Immature natural killer cell (primary cell): Measurements from ENCODE around the gene GPR173. TPM values are rescaled to one million over a fixed set of nuclear protein-coding genes. Genes with fewer than 3 reads are reported as not detected.

Experiments used
- DNase-seq, 3 donors: peaks; one replicate each; pipeline ENCODE4 v3.0.0; 2022; ENCODE audit warnings: mixed read lengths in 1 of 3
- H3K27ac Mint-ChIP-seq, 6 donors: one replicate each; pipeline ENCODE4 v1.8.0; 2020; ENCODE audit warnings: mixed read lengths in 6 of 6, mild to moderate bottlenecking in 5 of 6, inconsistent platforms in 4 of 6, moderate library complexity in 3 of 6
- H3K27me3 Mint-ChIP-seq, 3 donors: one replicate each; pipeline ENCODE4 v1.8.0; 2020 to 2021; ENCODE audit warnings: low read depth in 3 of 3, mild to moderate bottlenecking in 3 of 3, mixed read lengths in 3 of 3, moderate library complexity in 3 of 3, inconsistent platforms in 1 of 3
- H3K36me3 Mint-ChIP-seq, 3 donors: one replicate each; pipeline ENCODE4 v1.8.0; 2020; ENCODE audit warnings: mixed read lengths in 3 of 3, inconsistent platforms in 2 of 3, mild to moderate bottlenecking in 2 of 3
- H3K4me1 Mint-ChIP-seq, 2 donors: one replicate each; pipeline ENCODE4 v1.8.0; 2020; ENCODE audit warnings: inconsistent platforms in 2 of 2, mild to moderate bottlenecking in 2 of 2, mixed read lengths in 2 of 2, moderate library complexity in 1 of 2
- H3K4me3 Mint-ChIP-seq, 5 donors: one replicate each; pipeline ENCODE4 v1.8.0; 2020; ENCODE audit warnings: mild to moderate bottlenecking in 5 of 5, mixed read lengths in 5 of 5, inconsistent platforms in 3 of 5, moderate library complexity in 3 of 5
- H3K9me3 Mint-ChIP-seq, 6 donors: one replicate each; pipeline ENCODE4 v1.8.0; 2020; ENCODE audit warnings: mild to moderate bottlenecking in 6 of 6, mixed read lengths in 6 of 6, inconsistent platforms in 4 of 6, moderate library complexity in 3 of 6
- polyA plus RNA-seq, 3 donors: library from polyadenylated mRNA; unstranded; fragments of 300-500 nt; fragmentation: Illumina TruSeq; gene quantifications; one replicate each; pipeline ENCODE4 v1.2.3, GENCODE V29; 2021

The GPR173 gene, protein sequence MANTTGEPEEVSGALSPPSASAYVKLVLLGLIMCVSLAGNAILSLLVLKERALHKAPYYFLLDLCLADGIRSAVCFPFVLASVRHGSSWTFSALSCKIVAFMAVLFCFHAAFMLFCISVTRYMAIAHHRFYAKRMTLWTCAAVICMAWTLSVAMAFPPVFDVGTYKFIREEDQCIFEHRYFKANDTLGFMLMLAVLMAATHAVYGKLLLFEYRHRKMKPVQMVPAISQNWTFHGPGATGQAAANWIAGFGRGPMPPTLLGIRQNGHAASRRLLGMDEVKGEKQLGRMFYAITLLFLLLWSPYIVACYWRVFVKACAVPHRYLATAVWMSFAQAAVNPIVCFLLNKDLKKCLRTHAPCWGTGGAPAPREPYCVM
- not detected for polyA plus RNA-seq

DNA sequence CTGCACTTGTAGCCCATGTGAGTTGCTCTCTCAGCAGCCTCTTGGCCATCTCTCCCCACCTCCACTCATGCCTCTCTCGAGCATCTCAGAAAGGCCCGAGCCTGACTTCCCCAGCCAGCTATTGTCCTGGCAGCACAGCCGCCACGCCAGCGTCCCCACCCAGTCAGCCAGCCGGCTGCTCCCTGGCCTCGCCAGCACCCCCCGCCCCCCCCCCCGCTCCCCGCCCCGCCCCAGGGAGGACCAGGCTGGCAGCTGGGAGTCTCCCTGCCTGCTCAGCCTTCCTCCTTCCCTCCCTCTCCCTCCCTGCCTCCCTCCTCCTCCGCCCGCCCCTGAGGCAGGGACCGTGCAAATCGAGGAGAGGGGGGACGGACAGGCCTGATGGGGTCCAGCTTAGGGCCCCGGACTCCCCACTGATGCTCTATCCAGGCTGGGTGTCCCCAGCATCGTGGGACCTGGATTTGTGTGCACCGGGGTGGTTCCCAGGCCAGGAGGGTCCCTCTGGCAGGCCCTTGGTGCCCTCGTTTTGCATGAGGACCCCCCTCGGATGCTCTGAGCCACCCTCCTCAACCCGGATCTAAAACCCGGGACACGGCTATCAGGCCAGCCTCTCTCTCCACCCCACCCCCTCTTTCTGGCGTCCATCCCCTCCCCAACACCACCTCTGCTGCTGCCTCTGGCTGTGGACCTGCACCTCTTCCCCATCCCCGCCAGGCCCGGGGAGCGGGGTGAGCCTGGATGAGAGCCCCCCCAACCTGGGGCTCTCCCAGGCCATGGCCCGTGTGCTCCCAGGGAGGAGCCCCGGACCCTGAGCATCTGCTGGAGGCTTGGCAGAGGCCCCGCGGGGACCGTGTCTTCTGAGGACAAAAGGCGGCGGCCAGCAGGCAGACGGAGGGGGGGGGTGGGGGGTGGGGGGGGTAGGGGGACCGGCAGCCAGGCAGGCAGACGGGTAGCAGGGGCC lies at the start of gene GPR173:
Gene GPR173 (plus strand): TSS at position 621 of the 958 bp plus-strand sequence. CDS start 27,833 bp downstream, outside the sequence.
- Mint-ChIP-seq H3K4me3 (no peak within 1 kb of the TSS), H3K27ac (no peak within 1 kb of the TSS), H3K4me1 (no peaks in the 10 kb centered on the region), H3K36me3 (no peaks in the 10 kb centered on the region), H3K9me3 (no peaks in the 10 kb centered on the region), H3K27me3 (peaks cover 3 to 7% (median 4%) of the 10 kb centered on the region in 3 donors)
- DNase-seq, result no peak

DNA sequence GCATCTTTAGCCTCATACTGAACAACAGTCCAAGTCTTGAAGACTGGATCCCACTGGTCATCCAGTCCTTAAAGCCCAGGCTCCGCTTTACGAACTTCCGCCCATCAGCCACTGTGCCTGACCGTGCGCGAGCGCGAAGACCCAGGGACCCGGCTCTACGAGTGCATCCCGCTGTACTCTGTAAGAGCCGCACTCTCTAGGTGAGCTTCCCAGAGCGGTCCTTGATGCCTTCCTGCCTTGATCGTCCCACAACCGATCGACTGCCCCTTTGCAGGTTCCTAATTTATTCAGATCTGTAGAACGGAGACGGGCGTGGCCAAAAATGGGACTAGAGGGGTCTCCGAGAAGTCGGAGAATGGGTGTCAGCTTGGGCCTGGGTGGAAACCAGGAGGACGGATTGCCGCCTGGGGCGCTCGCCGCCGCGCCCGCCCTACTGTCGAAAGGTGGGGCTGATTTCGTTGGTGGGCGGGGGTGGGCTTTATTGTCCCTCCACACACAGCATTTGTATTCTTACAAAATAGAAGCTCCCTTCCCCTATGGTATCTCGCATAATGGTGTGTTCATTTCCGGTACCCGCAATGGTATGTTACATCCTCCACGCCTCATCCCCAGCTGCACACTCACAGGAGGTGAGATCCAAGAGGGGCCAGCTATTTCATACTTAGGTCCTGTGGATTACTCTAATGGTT lies 48.0 kb upstream of the GPR173 start:
- peaks cover 3 to 17% (median 5%) of the 10 kb centered on the region in 3 donors for H3K27me3 Mint-ChIP-seq
- peaks cover 5 to 6% of the 10 kb centered on the region in 2 donors for H3K4me1 Mint-ChIP-seq
- H3K27ac Mint-ChIP-seq, result peak overlapping the region in 1 of 6 donors; percentile 4
- no peaks in the 10 kb centered on the region for H3K36me3 Mint-ChIP-seq
- peak overlapping the region; percentile 43 to 76 (median 63) for H3K4me3 Mint-ChIP-seq
- DNase-seq, result peak in 1 of 3 donors; percentile 1
- no peaks in the 10 kb centered on the region for H3K9me3 Mint-ChIP-seq

DNA sequence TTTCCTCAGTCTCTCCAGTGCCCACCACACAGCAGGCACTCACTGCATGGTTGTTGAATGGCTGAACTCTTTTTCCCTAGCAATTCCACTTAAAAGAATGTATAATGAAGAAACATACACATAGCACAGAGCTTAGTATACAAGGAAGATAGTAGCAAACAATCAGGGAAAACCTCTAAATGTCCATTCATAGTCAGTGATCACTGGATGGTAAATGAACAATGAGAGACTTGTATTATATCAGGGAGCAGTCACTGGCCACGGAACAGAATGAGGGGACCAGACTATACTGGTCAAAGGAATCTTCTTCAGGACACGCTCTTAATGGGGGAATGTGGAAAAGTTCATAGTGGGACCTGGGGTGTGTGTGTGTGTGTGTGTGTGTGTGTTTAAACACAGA lies 46.6 kb upstream of the GPR173 start:
- Mint-ChIP-seq H3K4me1 (peaks cover 0 to 2% of the 10 kb centered on the region in 2 donors), H3K4me3 (no peak overlapping the region), H3K27ac (no peak overlapping the region), H3K27me3 (peaks cover 0 to 24% (median 5%) of the 10 kb centered on the region in 3 donors), H3K36me3 (no peaks in the 10 kb centered on the region), H3K9me3 (no peaks in the 10 kb centered on the region)
- DNase-seq, result no peak

DNA sequence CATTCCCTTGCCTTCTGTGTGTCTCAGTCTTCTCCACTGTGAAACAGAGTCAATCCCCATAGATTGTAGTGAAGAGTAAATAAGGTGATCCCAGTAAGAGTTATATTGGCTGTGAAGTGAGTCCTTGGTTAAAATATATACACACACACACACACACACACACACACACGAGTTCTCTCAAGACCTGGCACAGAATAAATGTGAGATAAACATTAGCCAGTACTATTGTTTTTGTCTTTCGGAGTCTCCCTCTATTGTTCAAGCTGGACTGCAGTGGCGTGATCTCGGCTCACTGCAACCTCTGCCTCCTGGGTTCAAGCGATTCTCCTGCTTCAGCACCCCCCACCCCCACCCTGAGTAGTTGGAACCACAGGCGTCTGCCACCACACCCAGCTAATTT lies 45.5 kb upstream of the GPR173 start:
- Mint-ChIP-seq H3K9me3 (no peaks in the 10 kb centered on the region), H3K27ac (no peak overlapping the region), H3K36me3 (no peaks in the 10 kb centered on the region), H3K4me3 (no peak overlapping the region), H3K27me3 (peaks cover 0 to 30% (median 5%) of the 10 kb centered on the region in 3 donors), H3K4me1 (peaks cover 0 to 2% of the 10 kb centered on the region in 2 donors)
- DNase-seq, result no peak

DNA sequence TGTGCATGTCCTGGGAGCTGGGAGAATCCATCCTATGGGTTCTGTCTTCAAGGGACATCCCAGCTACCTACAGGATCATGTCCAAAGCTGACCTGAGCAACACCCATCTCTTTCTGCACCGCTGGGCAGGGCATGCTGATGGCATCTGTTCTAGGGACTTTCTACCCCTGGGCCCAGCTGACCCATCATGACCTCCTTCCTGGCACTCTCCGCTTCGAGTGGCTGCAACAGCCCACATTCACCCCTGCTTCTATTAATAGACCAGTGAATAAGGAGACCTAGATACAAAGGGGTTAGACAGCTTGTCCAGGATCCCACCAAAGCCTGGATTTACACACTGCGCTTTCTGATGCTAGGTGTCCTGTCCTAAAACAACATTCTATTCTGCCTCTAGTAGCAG lies 44.6 kb upstream of the GPR173 start:
- H3K4me3 Mint-ChIP-seq, result no peak overlapping the region
- peaks cover 0 to 26% (median 1%) of the 10 kb centered on the region in 3 donors for H3K27me3 Mint-ChIP-seq
- H3K4me1 Mint-ChIP-seq, result peaks cover 0 to 2% of the 10 kb centered on the region in 2 donors
- no peaks in the 10 kb centered on the region for H3K36me3 Mint-ChIP-seq
- no peak for DNase-seq
- no peaks in the 10 kb centered on the region for H3K9me3 Mint-ChIP-seq
- H3K27ac Mint-ChIP-seq, result no peak overlapping the region

DNA sequence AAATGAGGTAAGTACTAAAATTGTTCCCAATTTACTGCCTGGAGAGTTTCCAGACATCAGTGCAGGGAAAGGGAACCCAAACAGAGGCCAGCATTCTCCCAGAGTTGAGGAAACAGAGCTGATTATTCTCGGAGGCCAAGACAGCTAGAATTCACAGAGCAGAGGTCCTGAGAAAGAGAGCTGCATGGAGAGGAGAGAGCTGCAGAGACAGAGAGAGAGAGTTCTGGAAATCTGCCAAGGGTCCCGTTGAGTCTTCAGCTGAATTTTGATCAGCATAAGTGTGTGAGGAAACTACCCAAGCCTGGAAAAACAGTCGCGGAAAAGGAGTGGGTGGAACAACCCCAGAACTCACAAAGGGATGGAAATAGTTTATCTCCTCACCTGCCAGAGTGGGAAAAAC lies 43.8 kb upstream of the GPR173 start:
- H3K9me3 Mint-ChIP-seq, result no peaks in the 10 kb centered on the region
- H3K4me1 Mint-ChIP-seq, result peaks cover 0 to 2% of the 10 kb centered on the region in 2 donors
- H3K27me3 Mint-ChIP-seq, result peaks cover 0 to 26% (median 1%) of the 10 kb centered on the region in 3 donors
- H3K4me3 Mint-ChIP-seq, result no peak overlapping the region
- no peak overlapping the region for H3K27ac Mint-ChIP-seq
- no peaks in the 10 kb centered on the region for H3K36me3 Mint-ChIP-seq
- DNase-seq, result no peak

DNA sequence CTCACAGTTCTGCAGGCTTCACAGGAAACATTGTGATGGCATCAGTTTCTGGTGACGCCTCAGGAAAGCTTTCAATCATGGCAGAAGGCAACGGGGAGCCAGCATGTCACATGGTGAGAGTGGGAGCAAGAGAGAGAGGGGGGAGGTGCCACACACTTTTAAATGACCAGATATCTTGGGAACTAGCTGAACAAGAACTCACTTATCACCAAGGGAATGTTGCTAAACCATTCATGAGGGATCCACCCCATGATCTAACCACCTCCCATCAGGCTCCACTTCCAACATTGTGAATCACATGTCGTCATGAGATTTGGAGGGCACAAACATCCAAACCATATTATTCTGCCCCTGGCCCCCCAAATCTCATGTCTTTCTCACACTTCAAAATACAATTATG lies 43.3 kb upstream of the GPR173 start:
- Mint-ChIP-seq H3K4me1 (peaks cover 0 to 2% of the 10 kb centered on the region in 2 donors), H3K4me3 (no peak overlapping the region), H3K36me3 (no peaks in the 10 kb centered on the region), H3K27ac (no peak overlapping the region), H3K9me3 (no peaks in the 10 kb centered on the region), H3K27me3 (peaks cover 0 to 26% (median 1%) of the 10 kb centered on the region in 3 donors)
- no peak for DNase-seq

DNA sequence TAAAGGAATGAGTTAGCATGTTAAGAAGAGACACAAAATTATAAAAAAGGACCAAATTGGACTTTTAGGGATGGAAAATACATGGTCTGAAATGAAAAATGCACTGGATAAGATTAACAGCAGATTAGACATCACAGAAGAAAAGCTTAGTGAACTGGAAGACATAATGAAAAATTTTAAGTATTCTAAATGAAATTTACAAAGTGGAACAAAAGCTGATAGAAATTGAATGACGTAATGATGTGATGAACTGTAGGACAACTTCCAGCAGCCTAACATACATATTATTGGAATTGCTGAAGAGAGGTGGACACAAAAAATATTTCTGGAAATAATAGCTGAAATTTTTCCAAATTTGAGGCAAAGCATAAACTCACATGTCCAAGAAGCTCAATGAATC lies 39.6 kb upstream of the GPR173 start:
- H3K4me1 Mint-ChIP-seq, result no peaks in the 10 kb centered on the region
- H3K27me3 Mint-ChIP-seq, result peaks cover 0 to 17% (median 0%) of the 10 kb centered on the region in 3 donors
- no peak overlapping the region for H3K4me3 Mint-ChIP-seq
- no peaks in the 10 kb centered on the region for H3K36me3 Mint-ChIP-seq
- no peak for DNase-seq
- H3K9me3 Mint-ChIP-seq, result no peaks in the 10 kb centered on the region
- no peak overlapping the region for H3K27ac Mint-ChIP-seq

DNA sequence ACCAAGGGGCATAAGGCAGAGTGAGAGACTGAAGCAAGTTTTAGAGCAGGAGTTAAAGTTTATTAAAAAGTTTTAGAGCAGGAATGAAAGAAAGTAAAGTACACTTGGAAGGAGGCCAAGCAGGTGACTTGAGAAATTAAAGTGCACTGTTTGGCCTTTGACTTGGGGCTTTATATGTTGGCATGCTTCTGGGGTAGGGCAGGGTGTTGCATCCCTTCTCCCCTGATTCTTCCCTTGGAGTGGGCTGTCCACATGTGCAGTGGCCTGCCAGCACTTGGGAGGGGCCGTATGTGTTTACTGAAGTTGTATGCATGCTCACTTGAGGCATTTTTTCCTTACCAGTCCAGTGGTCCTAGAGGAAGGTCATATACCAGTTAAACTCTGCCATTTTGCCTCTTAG lies 35.3 kb upstream of the GPR173 start:
- no peak overlapping the region for H3K27ac Mint-ChIP-seq

DNA sequence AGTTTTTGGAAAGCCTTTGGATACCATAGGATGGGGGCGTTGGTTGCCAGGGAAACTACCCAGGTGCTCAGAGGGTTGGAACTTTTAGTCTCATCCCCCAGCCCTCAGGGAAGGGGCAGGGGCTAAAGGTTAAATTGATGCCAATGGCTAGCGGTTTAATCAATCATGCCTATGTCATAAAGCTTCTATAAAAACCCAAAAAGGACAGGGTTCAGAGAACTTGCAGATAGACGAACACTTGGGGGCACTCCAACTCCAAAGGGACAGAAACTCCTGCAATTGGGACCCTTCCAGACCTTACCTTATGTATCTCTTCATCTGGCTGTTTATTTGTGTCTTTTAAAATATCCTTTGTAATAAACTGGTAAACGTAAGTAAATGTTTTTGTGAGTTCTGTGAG lies 30.0 kb upstream of the GPR173 start:
- no peak overlapping the region for H3K27ac Mint-ChIP-seq

More for the DNA sequence above, 35.3 kb upstream of the GPR173 start:
- H3K36me3 Mint-ChIP-seq, result no peaks in the 10 kb centered on the region
- no peak overlapping the region for H3K4me3 Mint-ChIP-seq
- no peaks in the 10 kb centered on the region for H3K9me3 Mint-ChIP-seq
- H3K4me1 Mint-ChIP-seq, result no peaks in the 10 kb centered on the region
- no peak for DNase-seq
- peaks cover 0 to 3% (median 2%) of the 10 kb centered on the region in 3 donors for H3K27me3 Mint-ChIP-seq

DNA sequence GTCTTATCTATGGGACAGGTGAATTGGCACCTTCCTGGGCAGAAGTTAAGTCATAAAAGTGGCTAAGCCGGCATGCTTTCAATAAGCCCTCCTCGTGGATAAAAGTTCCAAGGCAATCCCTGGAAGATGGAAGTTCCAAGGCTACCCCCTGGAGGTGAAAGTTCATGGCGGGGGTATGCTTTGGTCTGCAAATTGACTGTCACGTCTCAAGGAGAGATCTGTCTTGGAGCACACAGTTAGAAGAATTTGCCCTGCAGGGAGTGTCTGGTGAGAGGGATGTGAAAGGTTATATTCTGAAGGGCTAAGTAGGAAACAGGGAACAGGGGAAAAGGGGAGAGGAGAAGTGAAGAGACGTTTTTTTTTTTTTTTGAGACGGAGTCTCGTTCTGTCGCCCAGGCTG lies 26.2 kb upstream of the GPR173 start:
- no peaks in the 10 kb centered on the region for H3K4me1 Mint-ChIP-seq
- no peak overlapping the region for H3K4me3 Mint-ChIP-seq

More for the DNA sequence above, 30.0 kb upstream of the GPR173 start:
- Mint-ChIP-seq H3K9me3 (no peaks in the 10 kb centered on the region), H3K4me3 (no peak overlapping the region), H3K36me3 (no peaks in the 10 kb centered on the region), H3K4me1 (no peaks in the 10 kb centered on the region), H3K27me3 (peaks cover 0 to 5% (median 3%) of the 10 kb centered on the region in 3 donors)
- DNase-seq, result no peak

DNA sequence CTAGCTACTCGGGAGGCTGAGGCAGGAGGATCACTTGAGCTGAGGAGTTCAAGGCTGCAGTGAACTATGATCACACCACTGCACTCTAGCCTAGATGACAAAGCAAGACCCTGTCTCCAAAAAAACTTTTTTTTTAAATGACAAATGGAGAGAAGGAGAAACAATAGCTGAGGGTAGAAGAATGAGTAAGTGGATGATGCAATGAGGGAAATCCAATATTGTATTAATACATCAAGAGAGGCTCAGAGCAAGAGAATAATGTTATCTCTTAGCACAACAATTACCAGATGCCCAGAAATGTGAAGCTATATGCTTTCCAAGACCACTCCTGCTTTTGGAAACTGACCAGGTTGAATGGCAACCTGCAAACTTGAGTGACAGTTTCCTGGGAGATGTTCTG lies 19.9 kb upstream of the GPR173 start:
- H3K4me3 Mint-ChIP-seq, result no peak overlapping the region
- DNase-seq, result no peak
- H3K27ac Mint-ChIP-seq, result no peak overlapping the region
- H3K27me3 Mint-ChIP-seq, result peaks cover 1 to 13% (median 4%) of the 10 kb centered on the region in 3 donors
- no peaks in the 10 kb centered on the region for H3K36me3 Mint-ChIP-seq
- no peaks in the 10 kb centered on the region for H3K4me1 Mint-ChIP-seq
- no peaks in the 10 kb centered on the region for H3K9me3 Mint-ChIP-seq

More for the DNA sequence above, 26.2 kb upstream of the GPR173 start:
- Mint-ChIP-seq H3K36me3 (no peaks in the 10 kb centered on the region), H3K27me3 (peaks cover 1 to 7% (median 3%) of the 10 kb centered on the region in 3 donors), H3K27ac (no peak overlapping the region), H3K9me3 (no peaks in the 10 kb centered on the region)
- no peak for DNase-seq

DNA sequence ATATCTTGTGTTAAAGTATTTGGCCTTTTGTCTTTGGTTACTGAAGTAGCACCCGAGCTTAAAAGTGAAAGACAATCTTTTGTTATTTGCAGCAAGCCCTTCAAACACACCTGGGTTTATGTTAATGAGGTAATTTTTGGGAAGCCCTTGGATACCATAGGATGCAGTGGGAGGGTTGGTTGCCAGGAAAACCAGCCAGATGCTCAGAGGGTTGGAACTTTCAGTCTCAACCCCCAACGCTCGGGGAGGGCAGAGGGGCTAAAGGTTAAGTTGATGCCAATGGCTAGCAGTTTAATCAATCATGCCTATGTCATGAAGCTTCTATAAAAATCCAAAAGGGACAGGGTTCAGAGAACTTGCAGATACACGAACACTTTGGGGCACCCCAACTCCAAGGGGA lies 17.2 kb upstream of the GPR173 start:
- peaks cover 2 to 14% (median 5%) of the 10 kb centered on the region in 3 donors for H3K27me3 Mint-ChIP-seq
- H3K4me1 Mint-ChIP-seq, result no peaks in the 10 kb centered on the region
- H3K36me3 Mint-ChIP-seq, result no peaks in the 10 kb centered on the region
- no peak overlapping the region for H3K27ac Mint-ChIP-seq
- no peak for DNase-seq
- no peak overlapping the region for H3K4me3 Mint-ChIP-seq
- peaks cover 0 to 1% (median 0%) of the 10 kb centered on the region in 6 donors for H3K9me3 Mint-ChIP-seq
